HepG2 (cell line): Measurements from ENCODE around the gene RHD. TPM values are rescaled to one million over a fixed set of nuclear protein-coding genes. Genes with fewer than 3 reads are reported as not detected.
A peak's percentile ranks its signal among the peaks of the same experiment; 100 is the strongest.

Experiments
- ARHGAP35 ChIP-seq: sonication (generic); formaldehyde crosslinking; IDR thresholded peaks from 2 replicates; pipeline ENCODE4 v1.9.0; 2022; ENCODE audit warnings: mild to moderate bottlenecking, inconsistent platforms, moderate library complexity, missing genetic modification reagents, borderline replicate concordance
- CSRNP1 ChIP-seq: sonication (generic); formaldehyde crosslinking; IDR thresholded peaks from 2 replicates; pipeline ENCODE4 v1.8.1; 2023; ENCODE audit warnings: mild to moderate bottlenecking, missing genetic modification reagents
- DNMT1 ChIP-seq: sonication (generic); formaldehyde crosslinking; IDR thresholded peaks from 2 replicates; pipeline ENCODE4 v1.5.1; 2020; ENCODE audit warnings: mild to moderate bottlenecking, missing genetic modification reagents
- EZH2 ChIP-seq: conservative IDR thresholded peaks from 2 replicates; pipeline ENCODE4 v1.6.1; 2012; ENCODE audit warnings: mild to moderate bottlenecking, low read depth, low read length, moderate library complexity
- NPAS2 ChIP-seq: sonication (generic); formaldehyde crosslinking; IDR thresholded peaks from 2 replicates; pipeline ENCODE4 v1.8.0; 2022; ENCODE audit warnings: mild to moderate bottlenecking, missing genetic modification reagents, borderline replicate concordance
- ZFYVE20 ChIP-seq: sonication (generic); formaldehyde crosslinking; IDR thresholded peaks from 2 replicates; pipeline ENCODE4 v1.8.0; 2023; ENCODE audit warnings: low read depth, mild to moderate bottlenecking, moderate library complexity, missing genetic modification reagents, borderline replicate concordance
- ZIK1 ChIP-seq: sonication (generic); formaldehyde crosslinking; IDR thresholded peaks from 2 replicates; pipeline ENCODE4 v1.5.0; 2020; ENCODE audit warnings: mild to moderate bottlenecking, low read depth, missing genetic modification reagents, borderline replicate concordance
- ZMYM4 ChIP-seq: sonication (generic); formaldehyde crosslinking; IDR thresholded peaks from 2 replicates; pipeline ENCODE4 v1.8.1; 2023; ENCODE audit warnings: mild to moderate bottlenecking, missing genetic modification reagents
- ZNF143 ChIP-seq: sonication (generic); formaldehyde crosslinking; IDR thresholded peaks from 2 replicates; pipeline ENCODE4 v1.4.0; 2020; ENCODE audit warnings: missing genetic modification reagents
- ZNF230 ChIP-seq: sonication (generic); formaldehyde crosslinking; IDR thresholded peaks from 2 replicates; pipeline ENCODE4 v1.4.0; 2020; ENCODE audit warnings: mild to moderate bottlenecking, missing genetic modification reagents
- ZNF33B ChIP-seq: sonication (generic); formaldehyde crosslinking; IDR thresholded peaks from 2 replicates; pipeline ENCODE4 v1.5.1; 2020; ENCODE audit warnings: mild to moderate bottlenecking, missing genetic modification reagents
- ZNF619 ChIP-seq: sonication (generic); formaldehyde crosslinking; IDR thresholded peaks from 2 replicates; pipeline ENCODE4 v1.4.0; 2020; ENCODE audit warnings: mild to moderate bottlenecking, missing genetic modification reagents
- ZNF703 ChIP-seq: sonication (generic); formaldehyde crosslinking; IDR thresholded peaks from 2 replicates; pipeline ENCODE4 v1.5.1; 2020; ENCODE audit warnings: missing genetic modification reagents, mild to moderate bottlenecking, moderate library complexity, borderline replicate concordance
- ZNF775 ChIP-seq: sonication (generic); formaldehyde crosslinking; IDR thresholded peaks from 2 replicates; pipeline ENCODE4 v1.4.0; 2020; ENCODE audit warnings: missing genetic modification reagents, mild to moderate bottlenecking, moderate library complexity, borderline replicate concordance
- polyA plus RNA-seq, 8 experiments: library from polyadenylated mRNA; depleted of rRNA in 3 of 8; stranded (reverse) in 7 of 8; unstranded in 1 of 8; fragments of >200 nt; fragmentation: Illumina TruSeq in 4 of 8; extraction: Trizol in 4 of 8; gene quantifications; 2 replicates each; pipeline versions ENCODE4 v1.2.1 to v1.2.3, GENCODE V29; 2011 to 2016; ENCODE audit warnings: low read depth in 4 of 8, missing spikeins in 1 of 8, mixed read lengths in 1 of 8; ENCODE audit not compliant: insufficient read depth in 1 of 8
- total RNA-seq, 5 experiments: library from RNA; depleted of rRNA; stranded (reverse); fragments of >200 nt; fragmentation: Illumina TruSeq; extraction: Trizol; gene quantifications; 2 replicates each; pipeline ENCODE4 v1.2.3, GENCODE V29; 2016; ENCODE audit warnings: low read depth in 1 of 5
- TF ChIP-seq, protein P1 (sequence below): sonication (generic); formaldehyde crosslinking; IDR thresholded peaks from 2 replicates; pipeline ENCODE4 v1.5.1; 2020; ENCODE audit warnings: missing genetic modification reagents, mild to moderate bottlenecking, borderline replicate concordance
- TF ChIP-seq, protein P2 (sequence below): sonication (generic); formaldehyde crosslinking; IDR thresholded peaks from 2 replicates; pipeline ENCODE4 v1.4.0; 2020; ENCODE audit warnings: missing genetic modification reagents, borderline replicate concordance
- TF ChIP-seq, protein P3 (sequence below): sonication (generic); formaldehyde crosslinking; IDR thresholded peaks from 2 replicates; pipeline ENCODE4 v1.5.1; 2020; ENCODE audit warnings: mild to moderate bottlenecking, missing genetic modification reagents, borderline replicate concordance
- TF ChIP-seq, protein P4 (sequence below): sonication (generic); formaldehyde crosslinking; IDR thresholded peaks from 2 replicates; pipeline ENCODE4 v1.4.0; 2020; ENCODE audit warnings: mild to moderate bottlenecking, missing genetic modification reagents

RHD gene
- total and polyA plus RNA-seq, 2 of the 13 experiments (the other 11 are each of a cell fraction or from before 2014, with no cell fraction given), result not detected

DNA sequence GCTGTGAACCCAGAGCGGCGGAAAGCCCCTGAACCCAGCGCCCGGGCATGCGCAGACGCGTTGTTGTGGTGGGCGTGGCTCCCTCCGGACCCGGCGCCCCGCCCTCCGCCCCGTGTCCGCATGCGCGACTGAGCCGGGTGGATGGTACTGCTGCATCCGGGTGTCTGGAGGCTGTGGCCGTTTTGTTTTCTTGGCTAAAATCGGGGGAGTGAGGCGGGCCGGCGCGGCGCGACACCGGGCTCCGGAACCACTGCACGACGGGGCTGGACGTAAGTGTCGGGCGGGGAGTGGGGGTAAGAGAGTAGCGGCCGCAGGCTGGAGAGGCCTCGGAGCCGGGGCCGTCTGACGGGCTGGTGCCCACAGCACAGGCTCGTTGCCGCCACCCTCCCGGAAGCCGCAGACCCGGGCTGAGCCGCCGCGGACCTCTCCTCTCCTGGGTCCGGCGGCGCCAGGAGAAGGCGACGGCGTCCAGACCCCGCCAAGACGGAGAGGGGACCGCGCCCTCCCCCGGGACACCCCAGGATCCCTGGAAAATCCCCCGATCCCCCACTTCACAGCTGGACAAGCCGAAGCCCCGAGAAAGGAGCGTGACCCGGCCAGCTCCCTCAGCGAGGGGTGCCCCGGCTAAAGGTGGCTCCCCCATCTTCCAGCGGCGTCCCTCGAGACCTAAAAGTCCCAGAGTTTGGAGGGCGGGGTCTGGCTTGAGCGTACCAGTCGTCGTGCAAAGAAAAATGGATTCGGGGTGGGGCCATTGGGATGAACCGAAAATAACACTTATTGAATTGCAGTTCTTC is 66.1 kb downstream of the RHD start, which contains the start of gene TMEM50A (continued):
- peak; percentile 38; the same call in 1 of the 2 replicates for TF ChIP-seq CSRNP1 (CRISPR knock-in tag)
- no peak for TF ChIP-seq ZNF143
- TF ChIP-seq DNMT1 (CRISPR knock-in tag), result no peak
- peak; percentile 53; the same call in 1 of the 2 replicates for TF ChIP-seq ZNF230 (CRISPR knock-in tag)
- TF ChIP-seq ARHGAP35 (CRISPR knock-in tag), result 0 out of 2 replicates have a peak, but pooled peaks have one; percentile 38
- TF ChIP-seq, protein P1, sequence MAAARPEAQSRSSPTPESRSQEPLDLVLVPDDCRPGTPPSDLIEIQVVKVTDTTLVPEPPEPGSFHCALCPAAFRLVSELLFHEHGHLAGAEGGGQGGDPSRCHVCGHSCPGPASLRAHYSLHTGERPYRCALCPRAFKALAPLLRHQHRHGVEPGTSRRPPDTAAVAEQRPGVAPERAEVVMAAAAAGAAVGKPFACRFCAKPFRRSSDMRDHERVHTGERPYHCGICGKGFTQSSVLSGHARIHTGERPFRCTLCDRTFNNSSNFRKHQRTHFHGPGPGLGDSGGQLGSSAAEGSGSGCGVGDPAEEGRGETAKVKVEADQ, result no peak
- TF ChIP-seq ZFYVE20 (CRISPR knock-in tag), result no peak
- TF ChIP-seq, protein P2, sequence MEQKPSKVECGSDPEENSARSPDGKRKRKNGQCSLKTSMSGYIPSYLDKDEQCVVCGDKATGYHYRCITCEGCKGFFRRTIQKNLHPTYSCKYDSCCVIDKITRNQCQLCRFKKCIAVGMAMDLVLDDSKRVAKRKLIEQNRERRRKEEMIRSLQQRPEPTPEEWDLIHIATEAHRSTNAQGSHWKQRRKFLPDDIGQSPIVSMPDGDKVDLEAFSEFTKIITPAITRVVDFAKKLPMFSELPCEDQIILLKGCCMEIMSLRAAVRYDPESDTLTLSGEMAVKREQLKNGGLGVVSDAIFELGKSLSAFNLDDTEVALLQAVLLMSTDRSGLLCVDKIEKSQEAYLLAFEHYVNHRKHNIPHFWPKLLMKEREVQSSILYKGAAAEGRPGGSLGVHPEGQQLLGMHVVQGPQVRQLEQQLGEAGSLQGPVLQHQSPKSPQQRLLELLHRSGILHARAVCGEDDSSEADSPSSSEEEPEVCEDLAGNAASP (CRISPR knock-in tag), result no peak
- TF ChIP-seq NPAS2 (CRISPR knock-in tag), result no peak
- TF ChIP-seq ZNF775 (CRISPR knock-in tag), result no peak
- TF ChIP-seq ZNF703 (CRISPR knock-in tag), result no peak
- no peak for TF ChIP-seq ZNF33B (CRISPR knock-in tag)
- TF ChIP-seq, protein P3, sequence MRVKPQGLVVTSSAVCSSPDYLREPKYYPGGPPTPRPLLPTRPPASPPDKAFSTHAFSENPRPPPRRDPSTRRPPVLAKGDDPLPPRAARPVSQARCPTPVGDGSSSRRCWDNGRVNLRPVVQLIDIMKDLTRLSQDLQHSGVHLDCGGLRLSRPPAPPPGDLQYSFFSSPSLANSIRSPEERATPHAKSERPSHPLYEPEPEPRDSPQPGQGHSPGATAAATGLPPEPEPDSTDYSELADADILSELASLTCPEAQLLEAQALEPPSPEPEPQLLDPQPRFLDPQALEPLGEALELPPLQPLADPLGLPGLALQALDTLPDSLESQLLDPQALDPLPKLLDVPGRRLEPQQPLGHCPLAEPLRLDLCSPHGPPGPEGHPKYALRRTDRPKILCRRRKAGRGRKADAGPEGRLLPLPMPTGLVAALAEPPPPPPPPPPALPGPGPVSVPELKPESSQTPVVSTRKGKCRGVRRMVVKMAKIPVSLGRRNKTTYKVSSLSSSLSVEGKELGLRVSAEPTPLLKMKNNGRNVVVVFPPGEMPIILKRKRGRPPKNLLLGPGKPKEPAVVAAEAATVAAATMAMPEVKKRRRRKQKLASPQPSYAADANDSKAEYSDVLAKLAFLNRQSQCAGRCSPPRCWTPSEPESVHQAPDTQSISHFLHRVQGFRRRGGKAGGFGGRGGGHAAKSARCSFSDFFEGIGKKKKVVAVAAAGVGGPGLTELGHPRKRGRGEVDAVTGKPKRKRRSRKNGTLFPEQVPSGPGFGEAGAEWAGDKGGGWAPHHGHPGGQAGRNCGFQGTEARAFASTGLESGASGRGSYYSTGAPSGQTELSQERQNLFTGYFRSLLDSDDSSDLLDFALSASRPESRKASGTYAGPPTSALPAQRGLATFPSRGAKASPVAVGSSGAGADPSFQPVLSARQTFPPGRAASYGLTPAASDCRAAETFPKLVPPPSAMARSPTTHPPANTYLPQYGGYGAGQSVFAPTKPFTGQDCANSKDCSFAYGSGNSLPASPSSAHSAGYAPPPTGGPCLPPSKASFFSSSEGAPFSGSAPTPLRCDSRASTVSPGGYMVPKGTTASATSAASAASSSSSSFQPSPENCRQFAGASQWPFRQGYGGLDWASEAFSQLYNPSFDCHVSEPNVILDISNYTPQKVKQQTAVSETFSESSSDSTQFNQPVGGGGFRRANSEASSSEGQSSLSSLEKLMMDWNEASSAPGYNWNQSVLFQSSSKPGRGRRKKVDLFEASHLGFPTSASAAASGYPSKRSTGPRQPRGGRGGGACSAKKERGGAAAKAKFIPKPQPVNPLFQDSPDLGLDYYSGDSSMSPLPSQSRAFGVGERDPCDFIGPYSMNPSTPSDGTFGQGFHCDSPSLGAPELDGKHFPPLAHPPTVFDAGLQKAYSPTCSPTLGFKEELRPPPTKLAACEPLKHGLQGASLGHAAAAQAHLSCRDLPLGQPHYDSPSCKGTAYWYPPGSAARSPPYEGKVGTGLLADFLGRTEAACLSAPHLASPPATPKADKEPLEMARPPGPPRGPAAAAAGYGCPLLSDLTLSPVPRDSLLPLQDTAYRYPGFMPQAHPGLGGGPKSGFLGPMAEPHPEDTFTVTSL (CRISPR knock-in tag), result no peak
- TF ChIP-seq, protein P4, sequence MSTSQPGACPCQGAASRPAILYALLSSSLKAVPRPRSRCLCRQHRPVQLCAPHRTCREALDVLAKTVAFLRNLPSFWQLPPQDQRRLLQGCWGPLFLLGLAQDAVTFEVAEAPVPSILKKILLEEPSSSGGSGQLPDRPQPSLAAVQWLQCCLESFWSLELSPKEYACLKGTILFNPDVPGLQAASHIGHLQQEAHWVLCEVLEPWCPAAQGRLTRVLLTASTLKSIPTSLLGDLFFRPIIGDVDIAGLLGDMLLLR (CRISPR knock-in tag), result 0 out of 2 replicates have a peak, but pooled peaks have one; percentile 64
- TF ChIP-seq EZH2, result no peak
- TF ChIP-seq ZNF619 (CRISPR knock-in tag), result 0 out of 2 replicates have a peak, but pooled peaks have one; percentile 51
- TF ChIP-seq ZMYM4, result peak; percentile 56
- 0 out of 2 replicates have a peak, but pooled peaks have one; percentile 50 for TF ChIP-seq ZIK1 (CRISPR knock-in tag)
